ENCODE measurements around the gene PACRG.

DNA sequence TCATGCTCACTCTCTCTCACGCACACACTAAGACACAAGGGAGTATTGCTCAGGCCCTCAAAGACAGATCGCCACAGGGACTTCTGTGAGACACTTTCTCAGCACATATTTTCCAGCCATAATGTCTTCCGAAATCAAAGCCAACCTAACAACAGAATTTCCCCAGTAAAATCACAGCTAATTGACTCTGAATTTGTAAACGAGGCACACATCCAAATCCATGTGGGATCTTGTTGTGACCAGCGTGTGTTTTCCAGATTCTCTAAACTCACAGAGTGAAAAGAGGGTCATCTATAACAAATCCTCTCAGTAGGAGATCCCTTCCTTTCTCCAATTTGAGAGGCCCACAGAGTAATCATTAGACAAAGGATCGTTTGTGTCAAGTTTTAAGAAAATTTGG lies 280.4 kb downstream of the PACRG start:
- TF ChIP-seq POLR2A (IDR thresholded peaks at IDR 0.05): no peak
- TF ChIP-seq, protein P1, sequence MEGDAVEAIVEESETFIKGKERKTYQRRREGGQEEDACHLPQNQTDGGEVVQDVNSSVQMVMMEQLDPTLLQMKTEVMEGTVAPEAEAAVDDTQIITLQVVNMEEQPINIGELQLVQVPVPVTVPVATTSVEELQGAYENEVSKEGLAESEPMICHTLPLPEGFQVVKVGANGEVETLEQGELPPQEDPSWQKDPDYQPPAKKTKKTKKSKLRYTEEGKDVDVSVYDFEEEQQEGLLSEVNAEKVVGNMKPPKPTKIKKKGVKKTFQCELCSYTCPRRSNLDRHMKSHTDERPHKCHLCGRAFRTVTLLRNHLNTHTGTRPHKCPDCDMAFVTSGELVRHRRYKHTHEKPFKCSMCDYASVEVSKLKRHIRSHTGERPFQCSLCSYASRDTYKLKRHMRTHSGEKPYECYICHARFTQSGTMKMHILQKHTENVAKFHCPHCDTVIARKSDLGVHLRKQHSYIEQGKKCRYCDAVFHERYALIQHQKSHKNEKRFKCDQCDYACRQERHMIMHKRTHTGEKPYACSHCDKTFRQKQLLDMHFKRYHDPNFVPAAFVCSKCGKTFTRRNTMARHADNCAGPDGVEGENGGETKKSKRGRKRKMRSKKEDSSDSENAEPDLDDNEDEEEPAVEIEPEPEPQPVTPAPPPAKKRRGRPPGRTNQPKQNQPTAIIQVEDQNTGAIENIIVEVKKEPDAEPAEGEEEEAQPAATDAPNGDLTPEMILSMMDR (IDR thresholded peaks at IDR 0.05): no peak

Data from ovary (tissue), 3 donors.